HepG2 (cell line): ENCODE results near the gene NUBP2. TPM values are rescaled to one million over a fixed set of nuclear protein-coding genes. Genes with fewer than 3 reads are reported as not detected.
A peak's percentile ranks its signal among the peaks of the same experiment; 100 is the strongest.

Experiments used
- ATF1 ChIP-seq: IDR thresholded peaks from 2 replicates; pipeline ENCODE4 v1.6.1; 2016; ENCODE audit warnings: mild to moderate bottlenecking, control low read depth
- GFI1 ChIP-seq: sonication (generic); formaldehyde crosslinking; IDR thresholded peaks from 2 replicates; pipeline ENCODE4 v1.5.0; 2020; ENCODE audit warnings: missing genetic modification reagents, mild to moderate bottlenecking, borderline replicate concordance
- HNRNPH1 ChIP-seq: fragments of 200-400 bp; formaldehyde crosslinking; optimal IDR thresholded peaks from 2 replicates; pipeline ENCODE3; 2017; ENCODE audit warnings: mild to moderate bottlenecking, low read depth, low read length
- JARID2 ChIP-seq: sonication (generic); formaldehyde crosslinking; IDR thresholded peaks from 2 replicates; pipeline ENCODE4 v1.8.1; 2023; ENCODE audit warnings: missing genetic modification reagents, inconsistent platforms; ENCODE audit not compliant: insufficient replicate concordance
- KDM1A ChIP-seq: IDR thresholded peaks from 2 replicates; pipeline ENCODE4 v1.6.1; 2016; ENCODE audit warnings: missing compliant biosample characterization
- KMT2A ChIP-seq: sonication (generic); formaldehyde crosslinking; IDR thresholded peaks from 2 replicates; pipeline ENCODE4 v1.4.0; 2020; ENCODE audit warnings: missing genetic modification reagents
- MED13 ChIP-seq: sonication (generic); formaldehyde crosslinking; IDR thresholded peaks from 2 replicates; pipeline ENCODE4 v1.5.0; 2020; ENCODE audit warnings: missing genetic modification reagents
- MLX ChIP-seq: IDR thresholded peaks from 2 replicates; pipeline ENCODE4 v1.6.1; 2016
- MTA1 ChIP-seq: sonication (generic); formaldehyde crosslinking; IDR thresholded peaks from 2 replicates; pipeline ENCODE4 v1.4.0; 2020; ENCODE audit warnings: missing genetic modification reagents, mild to moderate bottlenecking, borderline replicate concordance
- NFKBIZ ChIP-seq: IDR thresholded peaks from 2 replicates; pipeline ENCODE4 v1.6.1; 2018; ENCODE audit warnings: missing genetic modification reagents, missing compliant biosample characterization
- POLR2AphosphoS2 ChIP-seq: IDR thresholded peaks from 2 replicates; pipeline ENCODE4 v1.6.1; 2011; ENCODE audit warnings: low read depth, low read length, improper control_type of control experiment
- SAP130 ChIP-seq: IDR thresholded peaks from 2 replicates; pipeline ENCODE4 v1.6.1; 2016; ENCODE audit warnings: low read depth
- SIN3A ChIP-seq: IDR thresholded peaks from 2 replicates; pipeline ENCODE4 v1.6.1; 2011; ENCODE audit warnings: low read depth, mild to moderate bottlenecking, control low read depth, low read length, borderline replicate concordance
- STAT5B ChIP-seq: sonication (generic); formaldehyde crosslinking; IDR thresholded peaks from 2 replicates; pipeline ENCODE4 v1.4.0; 2020; ENCODE audit warnings: missing genetic modification reagents
- TARDBP ChIP-seq: sonication (generic); formaldehyde crosslinking; IDR thresholded peaks from 2 replicates; pipeline ENCODE4 v1.8.0; 2022; ENCODE audit warnings: mild to moderate bottlenecking, missing genetic modification reagents
- ZFP1 ChIP-seq: IDR thresholded peaks from 2 replicates; pipeline ENCODE4 v1.6.1; 2016
- ZFYVE20 ChIP-seq: sonication (generic); formaldehyde crosslinking; IDR thresholded peaks from 2 replicates; pipeline ENCODE4 v1.8.0; 2023; ENCODE audit warnings: low read depth, mild to moderate bottlenecking, moderate library complexity, missing genetic modification reagents, borderline replicate concordance
- ZNF260 ChIP-seq: sonication (generic); formaldehyde crosslinking; IDR thresholded peaks from 2 replicates; pipeline ENCODE4 v1.4.0; 2020; ENCODE audit warnings: missing genetic modification reagents, low read depth, mild to moderate bottlenecking, borderline replicate concordance
- ZNF431 ChIP-seq: sonication (generic); formaldehyde crosslinking; IDR thresholded peaks from 2 replicates; pipeline ENCODE4 v1.9.0; 2022; ENCODE audit warnings: missing genetic modification reagents, low read depth, mild to moderate bottlenecking, borderline replicate concordance
- polyA plus RNA-seq, 8 experiments: library from polyadenylated mRNA; depleted of rRNA in 3 of 8; stranded (reverse) in 7 of 8; unstranded in 1 of 8; fragments of >200 nt; fragmentation: Illumina TruSeq in 4 of 8; extraction: Trizol in 4 of 8; gene quantifications; 2 replicates each; pipeline versions ENCODE4 v1.2.1 to v1.2.3, GENCODE V29; 2011 to 2016; ENCODE audit warnings: low read depth in 4 of 8, missing spikeins in 1 of 8, mixed read lengths in 1 of 8; ENCODE audit not compliant: insufficient read depth in 1 of 8
- total RNA-seq, 5 experiments: library from RNA; depleted of rRNA; stranded (reverse); fragments of >200 nt; fragmentation: Illumina TruSeq; extraction: Trizol; gene quantifications; 2 replicates each; pipeline ENCODE4 v1.2.3, GENCODE V29; 2016; ENCODE audit warnings: low read depth in 1 of 5
- TF ChIP-seq, protein P1 (sequence below): sonication (generic); formaldehyde crosslinking; IDR thresholded peaks from 2 replicates; pipeline ENCODE4 v1.4.0; 2020; ENCODE audit warnings: missing genetic modification reagents
- TF ChIP-seq, protein P2 (sequence below), 2 experiments: sonication (generic) in 1 of 2; formaldehyde crosslinking in 1 of 2; IDR thresholded peaks; 2 replicates each; pipeline versions ENCODE4 v1.5.1 to v1.6.1; 2011 to 2020; ENCODE audit warnings: borderline replicate concordance in 1 of 2, low read depth in 1 of 2, low read length in 1 of 2, mild to moderate bottlenecking in 1 of 2, missing genetic modification reagents in 1 of 2, moderate library complexity in 1 of 2

NUBP2 gene
- total and polyA plus RNA-seq, 2 of the 13 experiments (the other 11 are each of a cell fraction or from before 2014, with no cell fraction given): 25.7 to 61.5 TPM

GRCh38 chr16:1828645-1829410 is 46.1 kb downstream of the NUBP2 start (continued):
- TF ChIP-seq SAP130 (CRISPR knock-in tag) (peak; percentile 94), JARID2 (no peak), NFKBIZ (CRISPR knock-in tag) (peak; percentile 43; the same call in 1 of the 2 replicates), ZFYVE20 (no peak), POLR2AphosphoS2 (no peak), HNRNPH1 (no peak), MTA1 (no peak), ZNF431 (CRISPR knock-in tag) (no peak), ZNF260 (CRISPR knock-in tag) (no peak), KMT2A (CRISPR knock-in tag) (peak; percentile 58; the same call in 1 of the 2 replicates), KDM1A (CRISPR knock-in tag) (no peak), TARDBP (CRISPR knock-in tag) (peak; percentile 93), SIN3A (peak; percentile 73; the same call in 1 of the 2 replicates), STAT5B (CRISPR knock-in tag) (no peak), MED13 (CRISPR knock-in tag) (no peak), ATF1 (CRISPR knock-in tag) (no peak), GFI1 (no peak), MLX (CRISPR knock-in tag) (no peak), ZFP1 (CRISPR knock-in tag) (no peak)
- TF ChIP-seq, protein P1, sequence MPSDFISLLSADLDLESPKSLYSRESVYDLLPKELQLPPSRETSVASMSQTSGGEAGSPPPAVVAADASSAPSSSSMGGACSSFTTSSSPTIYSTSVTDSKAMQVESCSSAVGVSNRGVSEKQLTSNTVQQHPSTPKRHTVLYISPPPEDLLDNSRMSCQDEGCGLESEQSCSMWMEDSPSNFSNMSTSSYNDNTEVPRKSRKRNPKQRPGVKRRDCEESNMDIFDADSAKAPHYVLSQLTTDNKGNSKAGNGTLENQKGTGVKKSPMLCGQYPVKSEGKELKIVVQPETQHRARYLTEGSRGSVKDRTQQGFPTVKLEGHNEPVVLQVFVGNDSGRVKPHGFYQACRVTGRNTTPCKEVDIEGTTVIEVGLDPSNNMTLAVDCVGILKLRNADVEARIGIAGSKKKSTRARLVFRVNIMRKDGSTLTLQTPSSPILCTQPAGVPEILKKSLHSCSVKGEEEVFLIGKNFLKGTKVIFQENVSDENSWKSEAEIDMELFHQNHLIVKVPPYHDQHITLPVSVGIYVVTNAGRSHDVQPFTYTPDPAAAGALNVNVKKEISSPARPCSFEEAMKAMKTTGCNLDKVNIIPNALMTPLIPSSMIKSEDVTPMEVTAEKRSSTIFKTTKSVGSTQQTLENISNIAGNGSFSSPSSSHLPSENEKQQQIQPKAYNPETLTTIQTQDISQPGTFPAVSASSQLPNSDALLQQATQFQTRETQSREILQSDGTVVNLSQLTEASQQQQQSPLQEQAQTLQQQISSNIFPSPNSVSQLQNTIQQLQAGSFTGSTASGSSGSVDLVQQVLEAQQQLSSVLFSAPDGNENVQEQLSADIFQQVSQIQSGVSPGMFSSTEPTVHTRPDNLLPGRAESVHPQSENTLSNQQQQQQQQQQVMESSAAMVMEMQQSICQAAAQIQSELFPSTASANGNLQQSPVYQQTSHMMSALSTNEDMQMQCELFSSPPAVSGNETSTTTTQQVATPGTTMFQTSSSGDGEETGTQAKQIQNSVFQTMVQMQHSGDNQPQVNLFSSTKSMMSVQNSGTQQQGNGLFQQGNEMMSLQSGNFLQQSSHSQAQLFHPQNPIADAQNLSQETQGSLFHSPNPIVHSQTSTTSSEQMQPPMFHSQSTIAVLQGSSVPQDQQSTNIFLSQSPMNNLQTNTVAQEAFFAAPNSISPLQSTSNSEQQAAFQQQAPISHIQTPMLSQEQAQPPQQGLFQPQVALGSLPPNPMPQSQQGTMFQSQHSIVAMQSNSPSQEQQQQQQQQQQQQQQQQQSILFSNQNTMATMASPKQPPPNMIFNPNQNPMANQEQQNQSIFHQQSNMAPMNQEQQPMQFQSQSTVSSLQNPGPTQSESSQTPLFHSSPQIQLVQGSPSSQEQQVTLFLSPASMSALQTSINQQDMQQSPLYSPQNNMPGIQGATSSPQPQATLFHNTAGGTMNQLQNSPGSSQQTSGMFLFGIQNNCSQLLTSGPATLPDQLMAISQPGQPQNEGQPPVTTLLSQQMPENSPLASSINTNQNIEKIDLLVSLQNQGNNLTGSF (CRISPR knock-in tag): no peak
- TF ChIP-seq, protein P2, sequence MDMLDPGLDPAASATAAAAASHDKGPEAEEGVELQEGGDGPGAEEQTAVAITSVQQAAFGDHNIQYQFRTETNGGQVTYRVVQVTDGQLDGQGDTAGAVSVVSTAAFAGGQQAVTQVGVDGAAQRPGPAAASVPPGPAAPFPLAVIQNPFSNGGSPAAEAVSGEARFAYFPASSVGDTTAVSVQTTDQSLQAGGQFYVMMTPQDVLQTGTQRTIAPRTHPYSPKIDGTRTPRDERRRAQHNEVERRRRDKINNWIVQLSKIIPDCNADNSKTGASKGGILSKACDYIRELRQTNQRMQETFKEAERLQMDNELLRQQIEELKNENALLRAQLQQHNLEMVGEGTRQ (IDR thresholded peaks at IDR 0.05; ENCODE audit: low read depth, low read length): no peak
- TF ChIP-seq, protein P2 (CRISPR knock-in tag; IDR thresholded peaks at IDR 0.05; ENCODE audit: borderline replicate concordance): peak; percentile 47; the same call in 1 of the 2 replicates
